ENCODE data around the gene SLC39A11. TPM values are rescaled to one million over a fixed set of nuclear protein-coding genes. Genes with fewer than 3 reads are reported as not detected.
"Not testable (repeated sequence)": the region's sequence is repeated elsewhere in the genome, so short reads cannot be mapped to it uniquely, and the experiment has no call there.

The SLC39A11 gene
- total RNA-seq, 1 donor from 2014 or later = 26.0 TPM

DNA sequence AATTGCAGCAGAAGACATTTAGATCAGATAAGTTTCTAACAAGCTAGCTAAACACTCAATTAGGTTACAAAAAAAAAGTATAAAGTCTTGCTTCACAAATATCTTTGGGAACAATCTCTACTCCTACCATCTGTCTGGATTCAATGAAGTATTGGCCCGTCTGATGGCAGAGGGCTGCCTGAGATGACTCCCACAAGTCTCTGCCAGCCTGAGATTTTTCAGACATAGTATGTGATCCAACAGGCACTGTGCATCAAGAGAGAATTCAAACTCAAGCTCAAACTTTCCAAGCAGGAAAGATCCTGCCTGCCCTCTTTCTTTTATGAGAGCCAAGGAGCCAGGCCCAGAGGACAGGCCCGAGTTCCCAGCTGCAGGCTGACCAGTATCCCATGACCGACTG, 22.6 kb downstream of the SLC39A11 start:
- H3K27ac Mint-ChIP-seq = peak overlapping the region; percentile 32
- H3K27me3 Mint-ChIP-seq (ENCODE audit: low read depth) = no peaks in the 10 kb centered on the region
- TF ChIP-seq, protein P1, sequence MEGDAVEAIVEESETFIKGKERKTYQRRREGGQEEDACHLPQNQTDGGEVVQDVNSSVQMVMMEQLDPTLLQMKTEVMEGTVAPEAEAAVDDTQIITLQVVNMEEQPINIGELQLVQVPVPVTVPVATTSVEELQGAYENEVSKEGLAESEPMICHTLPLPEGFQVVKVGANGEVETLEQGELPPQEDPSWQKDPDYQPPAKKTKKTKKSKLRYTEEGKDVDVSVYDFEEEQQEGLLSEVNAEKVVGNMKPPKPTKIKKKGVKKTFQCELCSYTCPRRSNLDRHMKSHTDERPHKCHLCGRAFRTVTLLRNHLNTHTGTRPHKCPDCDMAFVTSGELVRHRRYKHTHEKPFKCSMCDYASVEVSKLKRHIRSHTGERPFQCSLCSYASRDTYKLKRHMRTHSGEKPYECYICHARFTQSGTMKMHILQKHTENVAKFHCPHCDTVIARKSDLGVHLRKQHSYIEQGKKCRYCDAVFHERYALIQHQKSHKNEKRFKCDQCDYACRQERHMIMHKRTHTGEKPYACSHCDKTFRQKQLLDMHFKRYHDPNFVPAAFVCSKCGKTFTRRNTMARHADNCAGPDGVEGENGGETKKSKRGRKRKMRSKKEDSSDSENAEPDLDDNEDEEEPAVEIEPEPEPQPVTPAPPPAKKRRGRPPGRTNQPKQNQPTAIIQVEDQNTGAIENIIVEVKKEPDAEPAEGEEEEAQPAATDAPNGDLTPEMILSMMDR (IDR thresholded peaks at IDR 0.05; ENCODE audit: unreplicated experiment) = no peak
- peaks cover 14% of the 10 kb centered on the region for H3K36me3 Mint-ChIP-seq
- H3K4me1 Mint-ChIP-seq = peaks cover 38% of the 10 kb centered on the region
- no peak overlapping the region for H3K4me3 Mint-ChIP-seq
- peaks cover 12% of the 10 kb centered on the region for H3K9me3 Mint-ChIP-seq
- DNase-seq (ENCODE audit: low spot score in 2 of 2, unreplicated experiment in 2 of 2) = no peak

DNA sequence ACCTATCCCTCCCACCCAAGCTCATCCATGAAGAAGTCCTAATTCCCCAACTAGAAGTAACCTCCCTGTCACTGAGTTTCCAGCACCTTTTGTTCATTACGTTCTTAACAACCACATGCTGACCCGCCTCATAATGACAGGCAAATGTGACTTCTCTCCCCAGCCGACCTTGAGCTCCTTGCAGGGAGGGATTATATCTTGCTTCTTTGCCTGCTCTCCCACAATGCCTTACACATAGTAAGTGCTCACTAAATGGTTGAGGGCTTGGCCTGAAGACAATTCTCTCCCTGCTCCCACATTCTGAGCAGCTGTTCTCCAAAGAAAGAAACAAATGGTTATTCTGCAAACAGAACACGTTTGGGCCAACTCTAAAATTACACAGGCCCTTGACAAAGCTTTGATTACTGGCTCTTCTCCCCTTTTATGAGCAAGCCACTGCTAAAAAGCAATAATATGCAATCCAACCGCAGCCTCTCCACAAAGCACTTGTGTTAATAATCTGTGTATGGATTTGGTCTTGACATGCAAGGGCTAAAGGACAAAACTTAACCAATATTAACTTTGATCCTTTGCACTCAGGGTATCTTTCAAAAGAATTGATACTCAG, 23.2 kb downstream of the SLC39A11 start:
- no peak overlapping the region for H3K4me3 Mint-ChIP-seq
- DNase-seq (ENCODE audit: low spot score in 2 of 2, unreplicated experiment in 2 of 2) = no peak
- peaks cover 14% of the 10 kb centered on the region for H3K36me3 Mint-ChIP-seq
- TF ChIP-seq, protein P1 (IDR thresholded peaks at IDR 0.05; ENCODE audit: unreplicated experiment) = no peak
- no peaks in the 10 kb centered on the region for H3K27me3 Mint-ChIP-seq (ENCODE audit: low read depth)
- H3K27ac Mint-ChIP-seq = no peak overlapping the region
- H3K4me1 Mint-ChIP-seq = peaks cover 41% of the 10 kb centered on the region
- peaks cover 12% of the 10 kb centered on the region for H3K9me3 Mint-ChIP-seq

DNA sequence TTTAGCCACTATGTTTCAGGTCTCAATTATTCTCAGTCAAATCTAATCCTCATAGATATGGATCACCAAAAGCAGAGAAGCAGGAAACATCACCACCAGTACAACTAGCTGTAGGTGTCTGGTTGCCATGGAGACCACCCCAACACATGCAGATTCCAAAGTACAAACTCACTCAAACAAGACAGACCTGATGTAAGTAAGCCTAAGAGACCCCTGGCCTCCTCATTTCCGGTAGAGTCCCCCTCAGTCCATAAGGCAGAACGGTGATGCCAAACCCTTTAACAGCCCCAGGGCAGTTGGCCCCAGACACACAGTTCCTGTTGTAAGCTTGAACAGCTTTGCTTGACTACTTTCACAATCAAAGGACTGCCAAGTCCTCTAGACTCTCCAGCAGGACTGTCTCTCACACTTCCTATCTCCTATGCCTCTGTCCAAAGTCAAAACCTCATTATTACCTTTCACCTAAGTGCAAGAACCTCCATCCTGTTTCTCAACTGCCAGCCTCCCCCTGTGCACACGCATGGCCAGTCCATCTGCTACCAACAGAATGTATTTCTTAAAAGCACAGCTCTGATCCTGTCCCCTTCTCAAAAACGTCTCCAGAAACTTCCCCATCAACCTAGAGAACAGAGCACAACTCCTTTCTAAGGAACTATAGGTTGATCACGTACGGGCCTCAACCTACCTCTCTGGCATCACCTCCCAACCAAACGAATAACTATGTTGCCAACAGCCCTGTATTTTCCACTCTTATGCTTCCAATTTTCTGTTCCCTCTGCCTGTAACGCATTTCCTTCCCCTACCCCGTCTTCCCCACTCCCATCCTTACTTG, 23.9 kb downstream of the SLC39A11 start:
- Mint-ChIP-seq H3K4me3 (no peak overlapping the region), H3K9me3 (peaks cover 12% of the 10 kb centered on the region), H3K27ac (peak overlapping the region; percentile 24), H3K4me1 (peaks cover 47% of the 10 kb centered on the region), H3K36me3 (peaks cover 14% of the 10 kb centered on the region), H3K27me3 (ENCODE audit: low read depth) (no peaks in the 10 kb centered on the region)
- DNase-seq (ENCODE audit: low spot score in 2 of 2, unreplicated experiment in 2 of 2) = peak in 1 of 2 experiments; percentile 46
- TF ChIP-seq, protein P1 (IDR thresholded peaks at IDR 0.05; ENCODE audit: unreplicated experiment) = no peak

DNA sequence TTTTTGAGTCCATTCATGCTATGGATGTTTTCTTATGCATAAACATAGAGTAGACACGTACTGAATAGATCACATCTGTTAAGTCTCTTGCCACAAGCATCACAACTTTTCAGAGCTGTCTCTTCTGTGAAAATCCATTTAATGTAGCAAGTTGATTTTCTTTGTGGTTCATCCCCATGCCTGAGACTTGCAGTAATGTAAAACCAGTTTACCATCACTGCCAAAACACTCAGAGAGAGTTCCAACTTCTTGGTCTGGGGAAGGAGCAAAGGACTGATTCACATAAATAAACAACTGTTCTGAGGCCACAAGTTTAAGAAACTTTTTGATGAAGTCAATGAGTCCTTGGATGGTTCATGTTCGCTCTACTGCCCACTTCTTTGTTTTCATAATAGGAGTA, 24.8 kb downstream of the SLC39A11 start:
- peaks cover 47% of the 10 kb centered on the region for H3K4me1 Mint-ChIP-seq
- not testable (repeated sequence) for H3K4me3 Mint-ChIP-seq; DNase-seq (ENCODE audit: low spot score in 2 of 2, unreplicated experiment in 2 of 2); H3K27me3 Mint-ChIP-seq (ENCODE audit: low read depth)
- H3K27ac Mint-ChIP-seq = peak overlapping the region; percentile 45
- peaks cover 12% of the 10 kb centered on the region for H3K9me3 Mint-ChIP-seq
- peaks cover 14% of the 10 kb centered on the region for H3K36me3 Mint-ChIP-seq

DNA sequence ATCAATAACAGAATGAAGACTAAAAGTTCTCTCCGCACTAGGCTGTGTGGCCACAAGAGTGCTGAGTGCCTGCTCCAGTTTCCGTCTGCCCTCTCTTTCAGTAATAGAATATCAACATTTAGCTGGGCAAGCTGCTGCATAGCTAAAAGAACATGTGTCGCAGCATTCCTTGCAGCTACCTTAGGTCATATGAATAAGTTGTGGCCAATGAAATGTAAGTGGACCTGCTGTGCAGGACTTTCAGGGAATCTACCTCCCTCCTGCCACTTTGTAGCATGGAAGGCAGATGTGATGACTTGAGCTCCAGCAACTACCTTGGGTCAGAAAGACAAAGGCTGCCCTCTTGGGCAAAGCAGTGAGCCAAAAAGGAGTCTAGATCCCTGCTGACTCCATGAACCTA, 25.4 kb downstream of the SLC39A11 start:
- Mint-ChIP-seq H3K4me3 (no peak overlapping the region), H3K27ac (no peak overlapping the region), H3K27me3 (ENCODE audit: low read depth) (no peaks in the 10 kb centered on the region), H3K4me1 (peaks cover 47% of the 10 kb centered on the region), H3K9me3 (peaks cover 12% of the 10 kb centered on the region), H3K36me3 (peaks cover 12% of the 10 kb centered on the region)
- no peak for DNase-seq (ENCODE audit: low spot score in 2 of 2, unreplicated experiment in 2 of 2)
- TF ChIP-seq, protein P1 (IDR thresholded peaks at IDR 0.05; ENCODE audit: unreplicated experiment) = no peak
